GM23338 (cell line): ENCODE data around the gene AACS. TPM values are rescaled to one million over a fixed set of nuclear protein-coding genes. Genes with fewer than 3 reads are reported as not detected.

Experiments
- ATAC-seq: fragments of 200-7000 bp; cut with Tn5 transposase; 3 replicates; pipeline ENCODE4 v1.9.1; 2020
- DNase-seq: peaks from one replicate; pipeline ENCODE4 v3.0.0-alpha.2; 2015; ENCODE audit warnings: low spot score
- H2AFZ ChIP-seq: fragments of 200-600 bp; sonication (generic); 2 replicates; pipeline ENCODE4 v1.8.0; 2016; ENCODE audit warnings: antibody characterized with exemption, mild to moderate bottlenecking, moderate library complexity
- H3F3A ChIP-seq: fragments of 200-600 bp; sonication (generic); replicated peaks from 2 replicates; pipeline ENCODE4 v1.8.0; 2017; ENCODE audit warnings: antibody characterized with exemption, mixed run types, low read depth
- H3K27ac ChIP-seq: fragments of 200-600 bp; sonication (generic); 2 replicates; pipeline ENCODE4 v1.6.1; 2016; ENCODE audit warnings: low read depth
- H3K27me3 ChIP-seq: fragments of 200-600 bp; sonication (generic); 2 replicates; pipeline ENCODE4 v1.8.0; 2016; ENCODE audit warnings: mild to moderate bottlenecking, mixed run types, moderate library complexity; ENCODE audit not compliant: insufficient read depth
- H3K36me3 ChIP-seq: fragments of 200-600 bp; sonication (generic); 2 replicates; pipeline ENCODE4 v1.8.0; 2016; ENCODE audit warnings: mild to moderate bottlenecking; ENCODE audit not compliant: insufficient read depth
- H3K4me1 ChIP-seq: fragments of 200-600 bp; sonication (generic); 2 replicates; pipeline ENCODE4 v1.8.0; 2016; ENCODE audit warnings: mild to moderate bottlenecking, moderate library complexity; ENCODE audit not compliant: insufficient read depth
- H3K4me2 ChIP-seq: fragments of 200-600 bp; sonication (generic); 2 replicates; pipeline ENCODE4 v1.7.1; 2017; ENCODE audit warnings: mixed run types
- H3K4me3 ChIP-seq: fragments of 200-600 bp; sonication (generic); 2 replicates; pipeline ENCODE4 v1.6.1; 2016; ENCODE audit warnings: mixed run types
- H3K79me2 ChIP-seq: fragments of 200-600 bp; sonication (generic); replicated peaks from 2 replicates; pipeline ENCODE4 v1.8.0; 2017; ENCODE audit warnings: mild to moderate bottlenecking; ENCODE audit not compliant: insufficient read depth
- H3K9me2 ChIP-seq: fragments of 200-600 bp; sonication (generic); 2 replicates; pipeline ENCODE4 v1.8.0; 2017; ENCODE audit not compliant: insufficient read depth
- H4K20me1 ChIP-seq: fragments of 200-600 bp; sonication (generic); replicated peaks from 2 replicates; pipeline ENCODE4 v1.8.0; 2017; ENCODE audit warnings: mild to moderate bottlenecking; ENCODE audit not compliant: insufficient read depth
- H3K27ac Mint-ChIP-seq: 2 replicates; pipeline ENCODE4 v1.8.0; 2020; ENCODE audit warnings: inconsistent platforms, mild to moderate bottlenecking, moderate library complexity, mixed read lengths
- H3K27me3 Mint-ChIP-seq: 3 replicates; pipeline ENCODE4 v1.8.0; 2022; ENCODE audit warnings: low read depth, mild to moderate bottlenecking, moderate library complexity, mixed read lengths, inconsistent platforms; ENCODE audit not compliant: insufficient read depth, poor library complexity
- H3K36me3 Mint-ChIP-seq: 3 replicates; pipeline ENCODE4 v1.8.0; 2021; ENCODE audit warnings: low read depth, mild to moderate bottlenecking, inconsistent platforms, moderate library complexity, mixed read lengths
- H3K4me1 Mint-ChIP-seq: 3 replicates; pipeline ENCODE4 v1.8.0; 2020; ENCODE audit warnings: mild to moderate bottlenecking, inconsistent platforms, mixed read lengths
- H3K4me3 Mint-ChIP-seq: 3 replicates; pipeline ENCODE4 v1.8.0; 2021; ENCODE audit warnings: moderate library complexity, mild to moderate bottlenecking, inconsistent platforms, mixed read lengths
- H3K9me3 Mint-ChIP-seq: 3 replicates; pipeline ENCODE4 v1.8.0; 2020; ENCODE audit warnings: moderate library complexity, mild to moderate bottlenecking, inconsistent platforms, mixed read lengths
- CREB1 ChIP-seq: fragments of 250-450 bp; sonication (Bioruptor Pico); IDR thresholded peaks from 2 replicates; pipeline ENCODE4 v1.5.0; 2020; ENCODE audit warnings: low read depth, mild to moderate bottlenecking, moderate library complexity
- CTCF ChIP-seq, 2 experiments: fragments of 200-600 bp in 1 of 2; sonication (generic) in 1 of 2; conservative IDR thresholded peaks; 2 replicates each; pipeline versions ENCODE4 v1.5.1 to v1.6.1; 2016 to 2017; ENCODE audit warnings: antibody characterized with exemption in 2 of 2, low read depth in 2 of 2, mild to moderate bottlenecking in 2 of 2, moderate library complexity in 1 of 2
- EZH2 ChIP-seq: fragments of 200-600 bp; sonication (generic); IDR thresholded peaks from one replicate; pipeline ENCODE4 v1.8.0; 2017; ENCODE audit warnings: antibody characterized with exemption, mild to moderate bottlenecking, low read depth; ENCODE audit not compliant: unreplicated experiment
- EZH2phosphoT487 ChIP-seq: fragments of 200-600 bp; sonication (generic); IDR thresholded peaks from one replicate; pipeline ENCODE4 v1.8.1; 2018; ENCODE audit warnings: antibody characterized with exemption; ENCODE audit not compliant: unreplicated experiment
- JUNB ChIP-seq: IDR thresholded peaks from one replicate; pipeline ENCODE4 v1.6.1; 2016; ENCODE audit warnings: antibody characterized with exemption; ENCODE audit not compliant: unreplicated experiment
- POLR2AphosphoS5 ChIP-seq: IDR thresholded peaks from 2 replicates; pipeline ENCODE4 v1.6.1; 2016; ENCODE audit warnings: antibody characterized with exemption, low read depth
- REST ChIP-seq: IDR thresholded peaks from one replicate; pipeline ENCODE4 v1.6.1; 2018; ENCODE audit warnings: antibody characterized with exemption; ENCODE audit not compliant: unreplicated experiment
- STAT1 ChIP-seq: IDR thresholded peaks from one replicate; pipeline ENCODE4 v1.6.1; 2016; ENCODE audit warnings: antibody characterized with exemption; ENCODE audit not compliant: unreplicated experiment
- ZNF114 ChIP-seq: fragments of 250-450 bp; sonication (Bioruptor Pico); IDR thresholded peaks from 2 replicates; pipeline ENCODE4 v1.5.0; 2020; ENCODE audit warnings: mild to moderate bottlenecking, moderate library complexity
- polyA plus RNA-seq: library from polyadenylated mRNA; unstranded; fragments of >200 nt; fragmentation: Nextera tagmentation; extraction: Ambion mirVana; gene quantifications from 2 replicates; pipeline ENCODE4 v1.2.1, GENCODE V29; 2016
- total RNA-seq: library from RNA; depleted of rRNA; stranded (reverse); fragments of >200 nt; shearing (Covaris generic); gene quantifications from 2 replicates; pipeline ENCODE4 v1.2.3, GENCODE V29; 2014
- TF ChIP-seq, protein P1 (sequence below): IDR thresholded peaks from 2 replicates; pipeline ENCODE4 v1.6.1; 2016; ENCODE audit warnings: antibody characterized with exemption

Gene AACS
- total and polyA plus RNA-seq, 2 experiments from 2014 or later = 31.1 to 64.4 TPM

GRCh38 chr12:125017801-125018200 is 47.4 kb upstream of the AACS start:
- no peak for TF ChIP-seq CTCF (conservative IDR thresholded peaks at IDR 0.05; ENCODE audit: low read depth in 2 of 2)
- TF ChIP-seq, protein P1, sequence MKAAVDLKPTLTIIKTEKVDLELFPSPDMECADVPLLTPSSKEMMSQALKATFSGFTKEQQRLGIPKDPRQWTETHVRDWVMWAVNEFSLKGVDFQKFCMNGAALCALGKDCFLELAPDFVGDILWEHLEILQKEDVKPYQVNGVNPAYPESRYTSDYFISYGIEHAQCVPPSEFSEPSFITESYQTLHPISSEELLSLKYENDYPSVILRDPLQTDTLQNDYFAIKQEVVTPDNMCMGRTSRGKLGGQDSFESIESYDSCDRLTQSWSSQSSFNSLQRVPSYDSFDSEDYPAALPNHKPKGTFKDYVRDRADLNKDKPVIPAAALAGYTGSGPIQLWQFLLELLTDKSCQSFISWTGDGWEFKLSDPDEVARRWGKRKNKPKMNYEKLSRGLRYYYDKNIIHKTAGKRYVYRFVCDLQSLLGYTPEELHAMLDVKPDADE = no peak
- TF ChIP-seq REST = no peak
- TF ChIP-seq EZH2 = no peak
- no peak for TF ChIP-seq CREB1 (CRISPR knock-in tag)
- TF ChIP-seq EZH2phosphoT487 = no peak
- TF ChIP-seq JUNB = no peak
- Histone ChIP-seq H4K20me1 (peaks cover 2% of the 10 kb centered on the region), H3K4me2 (no peak overlapping the region), H3K27ac (no peak overlapping the region), H3K79me2 (no peaks in the 10 kb centered on the region), H3K27me3 (no peaks in the 10 kb centered on the region), H3K4me3 (no peak overlapping the region), H3F3A (no peaks in the 10 kb centered on the region), H2AFZ (no peak overlapping the region), H3K4me1 (no peaks in the 10 kb centered on the region), H3K36me3 (peaks cover 5% of the 10 kb centered on the region; the same call in 1 of the 2 replicates), H3K9me2 (no peaks in the 10 kb centered on the region)
- DNase-seq (no peak), ATAC-seq (no peak)
- no peaks in the 10 kb centered on the region for H3K4me1 Mint-ChIP-seq
- peaks cover 4% of the 10 kb centered on the region for H3K27me3 Mint-ChIP-seq
- peaks cover 46% of the 10 kb centered on the region for H3K36me3 Mint-ChIP-seq
- H3K4me3 Mint-ChIP-seq = no peak overlapping the region
- no peaks in the 10 kb centered on the region for H3K9me3 Mint-ChIP-seq
- H3K27ac Mint-ChIP-seq = no peak overlapping the region

DNA sequence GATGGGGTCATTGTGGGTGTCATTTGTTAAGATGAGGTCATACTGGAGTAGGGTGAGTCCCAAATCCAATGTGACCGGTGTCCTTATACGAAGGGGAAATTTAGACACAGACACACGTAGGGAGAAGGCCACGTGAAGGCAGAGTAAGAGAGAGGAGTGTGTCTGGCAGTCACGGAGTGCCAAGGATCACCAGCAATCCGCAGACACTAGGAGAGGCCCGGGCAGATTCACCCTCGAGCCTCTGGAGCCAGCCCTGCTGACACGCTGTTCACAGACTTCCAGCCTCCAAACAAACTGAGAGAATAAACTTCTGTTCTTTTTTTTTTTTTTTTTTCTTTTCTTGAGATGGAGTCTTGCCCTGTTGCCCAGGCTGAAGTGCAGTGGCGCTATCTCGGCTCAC is 46.9 kb upstream of the AACS start:
- Histone ChIP-seq H3K79me2 (no peaks in the 10 kb centered on the region), H3K4me3 (no peak overlapping the region), H3K27me3 (no peaks in the 10 kb centered on the region), H3F3A (no peaks in the 10 kb centered on the region), H3K9me2 (no peaks in the 10 kb centered on the region), H3K4me2 (no peak overlapping the region), H3K4me1 (no peaks in the 10 kb centered on the region), H2AFZ (no peak overlapping the region), H3K27ac (0 out of 2 replicates have a peak overlapping the region, but pooled peaks have one; percentile 26), H4K20me1 (no peaks in the 10 kb centered on the region; the same call in 1 of the 2 replicates), H3K36me3 (peaks cover 5% of the 10 kb centered on the region; the same call in 1 of the 2 replicates)
- ATAC-seq (no peak), DNase-seq (no peak)
- Mint-ChIP-seq H3K4me1 (no peaks in the 10 kb centered on the region), H3K4me3 (no peak overlapping the region), H3K36me3 (peaks cover 46% of the 10 kb centered on the region), H3K9me3 (no peaks in the 10 kb centered on the region), H3K27ac (no peak overlapping the region), H3K27me3 (peaks cover 4% of the 10 kb centered on the region)
- no peak for TF ChIP-seq JUNB
- no peak for TF ChIP-seq POLR2AphosphoS5
- TF ChIP-seq, protein P1 = no peak
- no peak for TF ChIP-seq CREB1 (CRISPR knock-in tag)
- no peak for TF ChIP-seq STAT1
- TF ChIP-seq EZH2 = no peak
- TF ChIP-seq ZNF114 (CRISPR knock-in tag) = no peak
